Non-pigmented ciliary epithelial cell (primary cell): ENCODE data around the gene NDC80.

Experiments
- DNase-seq: peaks from one replicate; pipeline ENCODE4 v3.0.0-alpha.2; 2010; ENCODE audit warnings: low read depth

Gene NDC80

DNA sequence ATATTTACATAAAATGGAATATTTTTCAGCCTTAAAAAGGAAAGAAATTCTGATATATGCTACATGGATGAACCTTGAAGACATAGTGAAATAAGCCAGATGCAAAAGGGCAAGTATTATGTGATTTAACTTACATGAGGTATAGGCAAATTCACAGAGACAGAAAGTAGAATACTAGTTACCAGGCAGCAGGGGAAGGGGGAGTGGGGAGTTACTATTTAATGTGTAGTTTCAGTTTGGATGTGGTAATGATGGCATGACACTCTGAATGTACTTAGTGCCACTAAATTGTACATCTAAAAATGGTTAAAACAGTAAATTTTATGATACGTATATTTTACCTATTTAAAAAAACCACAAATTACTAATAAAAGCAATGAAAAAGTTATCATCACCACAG, 12.1 kb upstream of the NDC80 start:
- DNase-seq, result no peak

DNA sequence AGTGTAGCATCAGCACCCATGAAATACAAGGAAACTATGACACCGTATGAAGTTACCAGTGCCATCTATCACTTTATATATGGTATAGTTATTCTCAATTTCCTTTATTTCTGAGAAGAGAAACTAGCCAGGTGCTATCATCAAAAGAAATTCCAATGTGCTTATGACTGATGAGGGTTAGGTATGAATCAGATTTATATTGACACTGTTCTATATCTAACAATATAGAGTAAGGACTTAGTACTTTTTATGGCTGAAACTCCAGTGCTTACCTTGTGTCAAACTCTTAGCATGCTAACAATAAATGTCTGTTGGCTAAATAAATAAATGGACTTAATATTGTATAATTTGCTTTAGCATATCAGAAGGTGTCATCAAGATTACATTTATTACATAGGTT, 7.0 kb upstream of the NDC80 start:
- no peak for DNase-seq

DNA sequence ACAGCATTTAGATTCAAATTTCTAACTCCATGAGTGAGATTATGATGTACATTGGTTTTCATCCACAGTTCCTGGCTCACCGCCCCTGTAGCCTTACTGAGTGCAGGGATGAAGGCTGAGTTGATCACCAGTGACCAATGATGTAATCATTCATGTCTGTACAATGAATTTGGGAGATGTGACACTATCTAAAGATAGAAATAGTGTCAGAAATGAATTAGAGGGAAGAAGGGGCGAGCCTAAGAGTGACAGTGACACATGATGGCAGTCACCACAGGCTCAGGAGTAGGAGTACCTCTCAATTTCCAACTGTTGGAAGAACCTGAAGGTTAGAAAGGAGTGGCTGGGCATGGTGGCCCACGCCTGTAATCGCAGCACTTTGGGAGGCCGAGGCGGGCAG, 3.2 kb upstream of the NDC80 start:
- no peak for DNase-seq

GRCh38 chr18:2568605-2569004, 2.8 kb upstream of the NDC80 start:
- DNase-seq, result no peak

DNA sequence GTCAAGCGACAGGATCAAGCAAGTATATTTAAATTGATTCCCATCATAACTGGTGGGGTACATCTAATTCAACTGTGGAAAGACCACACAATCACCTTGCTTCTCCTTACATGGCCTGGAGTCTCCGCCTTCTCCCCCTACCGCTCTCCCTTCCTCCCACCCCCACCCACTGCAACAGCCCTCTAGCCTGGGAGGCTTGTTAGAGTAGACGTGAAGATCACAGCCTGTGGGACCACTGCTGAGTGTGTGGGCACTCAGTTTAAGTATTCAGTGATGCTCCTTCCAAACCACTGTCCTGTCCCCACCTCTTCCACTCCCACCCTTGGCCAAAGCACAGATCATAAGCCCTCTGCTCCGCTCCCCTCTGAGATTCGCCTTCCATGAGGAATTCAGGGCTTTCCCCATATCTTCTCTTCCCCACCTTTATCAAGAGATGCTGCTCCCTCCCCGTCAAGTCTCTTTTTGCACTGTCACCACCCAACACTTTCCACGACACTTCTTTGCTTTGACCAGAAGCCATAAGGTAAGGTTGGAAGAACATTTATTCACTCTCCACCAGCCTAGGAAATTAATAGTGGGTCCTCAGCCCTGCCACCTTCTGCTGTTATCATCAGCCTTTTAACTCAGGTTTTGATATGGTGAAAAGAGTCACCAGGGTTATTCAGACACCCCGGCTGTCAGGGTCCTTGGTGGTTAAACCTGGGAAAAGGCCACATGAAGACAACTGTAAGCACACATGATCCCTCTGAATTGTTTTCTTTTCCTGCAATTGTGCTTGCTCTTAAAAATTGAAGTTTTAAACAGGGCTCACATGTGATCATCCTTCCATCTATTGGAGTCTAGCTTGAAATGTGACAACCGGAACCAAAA, 1.8 kb upstream of the NDC80 start:
- DNase-seq, result no peak

DNA sequence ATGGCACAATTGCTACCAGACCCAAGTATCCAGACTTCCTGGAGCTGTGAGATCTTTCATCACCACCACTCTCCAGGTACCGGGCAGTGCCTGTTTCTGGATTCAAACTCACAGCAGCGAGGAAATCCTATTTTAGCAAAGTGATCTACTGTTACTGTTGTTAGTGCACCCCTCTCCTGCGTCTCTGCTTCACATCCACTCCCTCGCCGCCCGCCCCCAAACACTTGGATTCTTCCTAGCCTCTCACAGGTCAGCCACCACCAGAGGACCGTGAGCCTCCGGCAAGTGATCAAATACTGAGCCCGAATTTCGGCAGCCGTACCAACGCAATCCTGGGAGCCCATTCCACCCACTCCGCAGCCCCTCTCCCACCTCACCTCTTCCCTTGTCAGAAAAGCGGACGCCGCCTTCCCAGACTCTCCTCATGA, 571 bp upstream of the NDC80 start:
- peak; percentile 15 for DNase-seq

- no peak for DNase-seq
These were observed 813 bp downstream of the NDC80 start for GRCh38 chr18:2572171-2572569.

GRCh38 chr18:2572892-2573291, 1.5 kb downstream of the NDC80 start:
- no peak for DNase-seq

GRCh38 chr18:2573408-2573807, 2.1 kb downstream of the NDC80 start:
- no peak for DNase-seq

DNA sequence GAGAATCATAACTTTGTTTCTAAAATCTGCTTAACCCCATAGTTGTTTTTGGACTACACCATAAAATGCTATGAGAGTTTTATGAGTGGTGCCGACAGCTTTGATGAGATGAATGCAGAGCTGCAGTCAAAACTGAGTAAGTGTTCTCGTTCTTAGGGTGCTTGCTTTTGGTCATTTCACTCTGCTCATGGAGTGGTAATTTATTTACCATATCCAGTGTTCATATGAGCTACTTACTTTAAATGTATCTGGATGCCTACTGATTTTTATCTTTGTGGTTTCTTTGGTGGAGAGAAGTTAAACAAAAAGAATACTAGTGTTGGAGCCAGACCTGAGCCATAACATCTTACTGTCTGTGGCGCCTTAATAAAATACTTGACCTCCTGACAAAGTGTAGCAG, 16.4 kb downstream of the NDC80 start:
- no peak for DNase-seq

GRCh38 chr18:2588666-2589344, 17.4 kb downstream of the NDC80 start:
- DNase-seq, result no peak

- DNase-seq, result no peak
These were observed 18.1 kb downstream of the NDC80 start for GRCh38 chr18:2589345-2590068.

GRCh38 chr18:2590303-2590702, 18.9 kb downstream of the NDC80 start:
- no peak for DNase-seq

DNA sequence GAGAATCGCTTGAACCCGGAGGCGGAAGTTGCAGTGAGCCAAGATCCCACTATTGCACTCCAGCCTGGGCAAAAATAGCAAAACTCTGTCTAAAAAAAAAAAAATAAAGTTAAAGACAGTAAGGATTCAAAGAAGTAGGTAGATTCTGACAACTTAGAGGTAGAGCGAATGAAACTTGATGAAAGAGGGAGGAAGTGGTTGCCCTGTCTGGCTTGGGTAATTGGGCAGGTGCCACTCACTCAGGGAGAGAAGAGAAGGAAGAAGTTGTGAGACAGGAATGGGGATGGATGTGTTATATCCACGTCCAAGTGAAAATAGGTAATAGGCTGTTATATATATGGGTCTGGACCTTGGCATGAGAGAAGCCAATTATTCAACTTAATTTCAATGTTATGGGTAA, 26.3 kb downstream of the NDC80 start:
- no peak for DNase-seq

DNA sequence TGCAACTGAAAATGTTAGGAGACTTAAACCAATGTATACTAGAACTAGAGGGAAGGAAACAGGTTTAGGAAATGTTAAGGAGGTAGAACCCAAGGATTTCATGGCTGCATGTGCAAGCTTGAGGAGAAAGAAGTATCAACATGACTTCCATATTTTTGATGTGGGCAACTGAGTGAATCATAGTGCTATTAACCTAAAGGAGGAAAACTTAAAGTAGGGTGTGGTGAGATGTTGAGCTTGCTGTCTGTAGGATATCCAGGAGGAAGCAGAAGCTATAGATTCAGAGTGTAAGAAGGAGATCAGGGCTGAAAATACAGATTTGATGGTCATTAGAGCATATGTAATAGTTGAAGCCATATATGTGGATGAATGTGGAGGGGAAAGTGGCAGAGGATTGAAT, 31.5 kb downstream of the NDC80 start:
- no peak for DNase-seq

DNA sequence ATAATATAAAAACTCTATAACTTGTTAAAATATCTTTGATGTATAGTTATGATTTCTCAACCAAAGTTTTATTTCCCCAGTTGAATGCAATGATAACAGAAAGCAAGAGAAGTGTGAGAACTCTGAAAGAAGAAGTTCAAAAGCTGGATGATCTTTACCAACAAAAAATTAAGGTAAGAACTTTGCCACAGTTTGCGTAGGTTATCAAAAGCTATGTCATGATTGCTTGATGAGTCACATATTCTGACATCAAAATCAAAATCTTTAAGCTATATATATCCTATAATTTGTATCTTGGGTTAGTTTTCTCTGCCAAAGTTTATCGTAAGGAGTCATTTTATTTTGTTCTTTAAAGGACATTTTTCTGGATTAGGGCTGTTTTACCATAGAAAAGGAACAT, 35.0 kb downstream of the NDC80 start:
- DNase-seq, result no peak

DNA sequence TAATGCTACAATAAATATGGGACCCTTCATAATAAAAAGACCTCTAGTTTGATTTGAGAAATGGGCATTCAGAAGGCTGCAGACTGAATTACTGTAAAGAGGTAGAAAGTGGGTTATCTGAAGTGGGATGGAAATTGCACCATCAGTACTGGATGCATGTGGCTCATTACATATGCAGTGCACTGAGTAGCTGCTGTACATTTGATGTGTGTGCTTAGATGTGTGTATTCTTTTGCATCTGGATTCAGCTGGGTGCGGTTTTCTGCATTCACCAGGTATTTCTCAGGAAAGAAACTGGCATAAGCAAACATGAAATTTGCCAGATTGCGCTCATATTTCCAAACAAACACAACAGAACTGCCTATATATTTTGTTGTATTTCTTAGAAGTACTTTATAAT, 38.2 kb downstream of the NDC80 start:
- DNase-seq, result no peak

DNA sequence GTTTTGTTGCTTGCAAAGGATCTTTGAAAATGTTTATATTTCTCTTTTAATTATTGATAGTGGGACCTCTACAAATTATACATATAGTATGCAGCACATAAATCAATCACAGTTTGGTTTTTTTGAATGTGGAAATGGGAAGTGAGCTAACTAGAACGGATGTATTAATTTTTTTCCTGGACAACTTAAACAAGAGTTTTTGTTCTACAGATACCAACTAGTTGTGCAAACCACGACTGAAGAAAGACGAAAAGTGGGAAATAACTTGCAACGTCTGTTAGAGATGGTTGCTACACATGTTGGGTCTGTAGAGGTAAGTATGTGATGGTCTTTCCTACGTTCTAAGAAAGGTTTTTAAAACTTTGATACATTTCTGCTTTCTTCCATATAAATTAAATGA, 39.2 kb downstream of the NDC80 start:
- DNase-seq, result no peak

DNA sequence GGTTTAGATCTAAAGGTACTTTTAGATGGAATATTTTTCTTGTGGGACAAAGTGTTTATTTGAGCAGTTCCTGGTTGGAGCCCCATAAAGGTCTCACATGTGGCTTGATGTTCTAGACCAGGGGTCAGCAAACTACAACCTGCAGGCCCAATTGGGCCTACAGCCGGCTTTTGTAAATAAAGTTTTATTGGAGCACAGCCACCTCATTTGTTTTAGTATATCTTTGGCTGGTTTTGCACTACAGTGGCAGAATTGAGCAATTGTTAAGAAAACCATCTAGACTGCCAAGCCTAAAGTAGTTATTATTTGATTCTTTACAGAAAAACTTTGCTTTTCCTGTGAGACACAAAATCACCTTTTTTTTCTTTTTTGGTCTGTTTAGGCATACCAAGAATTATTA, 41.6 kb downstream of the NDC80 start:
- no peak for DNase-seq

GRCh38 chr18:2617401-2617998, 46.1 kb downstream of the NDC80 start:
- no peak for DNase-seq

- DNase-seq, result no peak
These were observed 46.7 kb downstream of the NDC80 start for GRCh38 chr18:2618009-2618408.

DNA sequence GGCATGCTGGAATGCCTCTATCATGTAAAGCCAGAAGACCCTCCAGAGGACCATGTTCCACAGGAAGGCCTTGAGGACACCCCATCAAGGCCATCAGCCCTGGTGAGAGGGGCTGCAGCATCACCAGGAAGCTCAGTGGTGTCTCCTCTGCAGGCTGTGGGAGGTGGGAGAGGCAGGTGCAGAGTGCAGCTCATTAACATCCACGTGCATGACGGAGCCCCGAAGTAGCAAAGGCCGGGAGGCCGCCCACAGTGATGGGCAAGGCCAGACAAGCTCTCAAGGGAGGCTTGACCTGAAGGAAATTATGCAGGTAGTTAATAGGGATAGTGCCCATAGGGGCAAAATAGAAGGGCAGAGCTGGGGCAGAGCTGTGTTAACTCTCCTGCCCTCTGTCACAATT, 53.9 kb downstream of the NDC80 start:
- no peak for DNase-seq
